NCI-H526 (cell line): ENCODE results near the gene PTPRO.
A peak's percentile ranks its signal among the peaks of the same experiment; 100 is the strongest.

Source experiments
- DNase-seq, 2 experiments: peaks; one replicate each; lab custom pipeline; 2025; lab: John Stamatoyannopoulos, UW

The PTPRO gene

DNA sequence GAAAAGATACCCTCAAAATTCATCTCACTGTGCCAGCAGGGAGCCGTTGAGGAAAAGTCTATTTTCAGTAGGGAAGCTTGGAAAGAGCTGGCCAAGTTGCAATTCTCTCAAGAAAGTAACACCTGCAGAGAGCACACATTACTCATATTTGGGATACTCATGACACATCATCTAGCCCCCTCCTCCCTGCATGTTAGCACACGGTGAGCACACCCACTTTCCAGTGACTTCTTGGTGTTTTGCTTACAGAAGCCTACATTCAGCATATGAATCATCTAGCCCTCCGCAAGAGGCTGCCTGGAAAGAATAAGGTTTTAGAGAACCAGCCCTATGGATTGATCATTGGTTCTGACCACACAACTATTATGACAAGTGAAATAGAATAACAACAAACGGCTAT, 124.5 kb downstream of the PTPRO start:
- DNase-seq = no peak

DNA sequence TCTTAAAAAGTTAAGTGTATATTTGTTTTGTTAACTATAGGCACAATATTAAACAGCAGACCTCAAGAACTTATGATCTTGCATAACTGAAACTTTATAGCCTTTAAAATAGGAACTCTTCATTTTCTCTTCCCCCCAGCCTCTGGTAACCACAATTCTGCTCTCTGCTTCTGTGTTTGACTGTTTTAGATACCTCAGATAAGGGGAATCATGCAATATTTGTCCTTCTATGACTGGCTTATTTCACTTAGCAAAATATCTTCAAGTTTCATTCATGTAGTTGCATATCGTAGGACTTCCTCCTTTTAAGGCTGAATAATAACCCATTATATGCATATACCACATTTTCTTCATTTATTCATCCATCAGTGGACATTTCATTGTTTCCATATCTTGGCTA, 131.3 kb downstream of the PTPRO start:
- no peak for DNase-seq

GRCh38 chr12:15458008-15458407, 135.7 kb downstream of the PTPRO start:
- DNase-seq = no peak

DNA sequence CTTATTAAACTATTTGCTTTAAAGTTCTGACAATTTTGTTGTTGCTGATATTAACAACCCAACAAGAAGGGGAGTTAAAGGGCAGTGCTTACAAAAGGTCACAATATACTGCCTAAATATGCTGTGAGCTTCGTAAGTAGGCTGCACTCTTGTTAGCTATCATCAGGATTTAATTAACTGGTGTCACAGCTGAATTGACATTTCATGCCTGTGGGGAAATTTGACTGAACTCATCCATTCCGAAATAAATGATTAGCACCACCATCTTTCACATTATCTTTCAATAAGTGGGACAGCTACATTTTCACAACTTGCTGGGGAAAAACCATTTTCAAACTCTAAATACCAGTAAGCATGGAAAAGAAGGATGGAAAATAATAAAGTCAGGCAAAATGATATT, 146.6 kb downstream of the PTPRO start:
- no peak for DNase-seq

DNA sequence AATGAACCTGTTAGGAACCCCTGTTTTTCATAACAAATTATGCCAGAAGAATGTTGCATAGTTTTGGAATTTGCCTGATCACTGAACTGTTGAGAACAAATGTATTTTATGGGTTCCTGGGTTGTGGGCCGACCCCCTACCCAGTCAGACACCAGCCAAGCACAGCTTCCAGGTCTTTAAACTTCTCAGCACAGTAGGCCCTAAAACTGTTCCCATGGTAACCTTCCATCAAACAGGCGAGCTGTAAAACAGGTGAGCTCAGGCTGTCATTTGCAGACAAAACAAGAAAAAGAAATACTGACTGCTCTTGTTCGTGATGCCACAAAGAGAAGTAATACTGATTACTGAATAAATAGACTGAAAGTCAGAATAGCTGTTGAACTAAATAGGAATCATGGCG, 147.0 kb downstream of the PTPRO start:
- DNase-seq = no peak

- no peak for DNase-seq
Measured at GRCh38 chr12:15472036-15472435, 149.7 kb downstream of the PTPRO start.

- DNase-seq = no peak
Measured at GRCh38 chr12:15474766-15475165, 152.5 kb downstream of the PTPRO start.

DNA sequence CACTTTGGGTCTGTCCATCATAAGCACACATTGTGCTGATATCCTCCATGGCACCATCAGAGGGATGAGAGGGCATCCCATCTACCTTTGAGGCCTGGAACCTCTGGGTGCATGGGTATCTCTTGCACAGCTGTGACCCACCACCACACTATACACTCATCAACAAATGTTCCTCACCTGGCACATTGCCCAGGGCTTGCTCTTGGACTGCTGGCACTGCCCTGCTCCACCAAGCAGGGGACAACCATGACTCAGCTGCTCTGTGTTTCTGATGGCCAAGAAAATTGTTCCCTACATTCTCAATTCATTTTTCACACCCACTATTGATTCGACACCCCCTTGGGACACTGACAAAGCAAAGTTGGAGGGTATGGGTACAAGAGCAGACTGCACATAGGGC, 155.5 kb downstream of the PTPRO start:
- no peak for DNase-seq

DNA sequence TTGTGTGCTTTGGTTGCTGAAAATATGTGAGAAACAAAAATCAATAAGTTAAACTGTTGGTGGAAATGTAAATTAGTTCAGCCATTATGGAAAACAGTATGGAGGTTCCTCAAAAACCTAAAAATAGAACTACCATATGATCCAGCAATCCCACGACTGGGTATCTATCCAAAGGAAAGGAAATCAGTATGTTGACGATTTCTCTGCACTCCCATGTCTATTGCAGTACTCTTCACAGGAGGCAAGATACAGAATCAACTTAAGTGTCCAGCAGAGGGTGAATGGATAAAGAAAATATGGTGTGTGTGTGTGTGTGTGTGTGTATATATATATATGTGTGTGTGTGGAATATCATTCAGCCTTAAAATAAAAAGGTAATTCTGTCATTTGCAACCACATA, 159.5 kb downstream of the PTPRO start:
- peak in 1 of 2 experiments; percentile 16 for DNase-seq

DNA sequence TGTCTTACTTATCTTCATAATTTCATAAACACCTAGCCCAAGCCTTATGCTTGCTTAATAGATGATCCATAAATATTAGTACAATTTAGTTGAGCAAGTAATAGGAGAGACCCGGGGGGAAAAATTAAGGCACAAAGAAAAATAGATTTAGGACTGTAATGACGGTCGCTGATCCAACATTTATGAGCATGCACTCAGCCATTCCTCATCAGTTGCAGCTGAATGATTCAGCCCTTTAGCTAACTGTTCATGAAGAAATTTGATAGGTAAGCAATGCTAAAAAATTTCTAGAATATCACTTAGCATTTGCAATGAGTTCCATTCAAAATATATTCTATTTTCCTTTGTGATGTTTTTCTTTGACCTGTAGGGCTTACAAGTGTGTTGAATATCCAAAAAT, 163.2 kb downstream of the PTPRO start:
- no peak for DNase-seq

- DNase-seq = no peak
Measured at GRCh38 chr12:15486859-15487258, 164.6 kb downstream of the PTPRO start.

DNA sequence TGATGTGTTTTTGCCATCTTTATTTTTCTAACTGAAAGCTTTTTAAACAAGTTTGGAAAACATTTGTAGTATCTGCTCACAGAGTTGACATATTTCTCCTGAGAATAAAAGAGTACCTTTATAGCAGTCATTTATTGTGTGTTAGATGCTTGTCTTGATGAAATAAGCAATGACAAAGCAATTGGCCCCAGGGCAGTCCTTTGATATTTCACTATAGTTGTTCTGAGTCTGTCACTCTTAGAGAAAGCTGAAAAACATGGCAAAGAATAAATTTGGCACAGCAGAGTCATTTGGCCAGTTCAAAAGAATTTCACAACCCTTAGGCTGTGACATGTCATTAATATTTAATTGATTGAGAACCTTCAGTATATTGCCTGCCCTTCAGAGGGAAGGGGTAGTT, 166.2 kb downstream of the PTPRO start:
- DNase-seq = no peak

GRCh38 chr12:15494329-15495046, 172.2 kb downstream of the PTPRO start:
- no peak for DNase-seq

GRCh38 chr12:15495746-15496145, 173.4 kb downstream of the PTPRO start:
- no peak for DNase-seq

DNA sequence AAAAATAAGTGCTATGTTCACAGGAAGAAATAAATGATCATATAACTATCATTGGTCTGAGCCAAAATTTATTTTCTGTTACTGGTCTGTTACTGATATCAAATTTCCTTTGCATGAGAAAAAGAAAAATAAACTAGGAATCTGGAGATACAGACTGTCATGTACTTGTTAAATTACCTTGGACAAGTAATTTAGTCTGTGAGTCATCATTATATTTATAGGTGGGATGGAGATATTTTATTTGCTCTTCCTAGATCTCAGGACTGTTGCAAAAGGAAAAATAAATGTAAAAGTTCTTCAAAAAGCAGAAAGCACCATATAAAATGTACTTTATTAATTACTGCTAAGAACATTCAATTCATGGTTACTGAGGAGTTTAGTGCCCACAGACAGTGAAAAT, 174.4 kb downstream of the PTPRO start:
- no peak for DNase-seq

DNA sequence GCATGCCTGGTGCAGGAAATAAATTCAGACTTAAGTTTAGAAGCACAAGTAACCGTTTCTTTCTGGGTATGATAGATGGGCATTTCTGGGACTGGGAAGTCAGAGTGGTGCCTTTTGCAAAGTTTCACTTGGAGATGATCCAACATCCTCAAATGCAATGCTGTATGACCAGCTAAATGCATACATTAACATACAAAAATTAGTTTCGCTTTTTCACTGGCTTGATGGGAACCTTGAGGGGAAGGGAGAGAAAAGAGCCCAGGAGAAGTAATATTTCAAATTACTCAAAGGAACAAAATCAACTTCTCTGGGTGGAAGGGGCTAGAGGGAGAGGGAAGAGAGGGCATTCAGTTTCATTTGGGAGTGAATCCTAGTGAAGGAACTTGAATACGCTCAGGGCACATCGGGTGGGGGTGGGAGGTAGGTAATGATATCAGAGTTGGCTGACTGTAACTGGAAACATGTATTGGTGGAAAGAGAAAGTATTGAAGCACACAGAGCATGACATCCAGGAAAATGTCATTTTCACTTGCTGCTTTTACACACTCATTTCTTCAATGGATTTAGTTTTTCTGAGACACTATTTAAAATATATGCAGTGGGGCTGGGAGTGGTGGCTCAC, 175.5 kb downstream of the PTPRO start:
- no peak for DNase-seq

DNA sequence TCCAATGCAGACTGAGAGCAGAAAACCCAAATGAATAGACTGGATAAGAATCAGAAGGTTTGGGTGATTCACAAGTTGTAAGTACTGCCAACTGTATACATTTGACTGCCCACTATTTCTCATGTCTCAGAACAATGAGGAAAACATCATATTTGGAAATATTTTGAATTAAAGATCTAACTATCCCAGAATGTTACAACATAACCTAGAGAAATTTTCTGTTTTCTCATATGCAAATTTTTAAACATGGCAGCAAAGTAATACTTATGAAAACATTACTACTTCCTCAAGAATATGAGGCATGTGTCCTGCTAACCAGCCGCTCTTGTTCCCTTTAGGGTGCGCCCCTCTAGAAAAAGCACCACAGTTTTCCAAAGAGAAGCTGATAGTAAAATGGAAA, 179.9 kb downstream of the PTPRO start:
- DNase-seq = no peak

DNA sequence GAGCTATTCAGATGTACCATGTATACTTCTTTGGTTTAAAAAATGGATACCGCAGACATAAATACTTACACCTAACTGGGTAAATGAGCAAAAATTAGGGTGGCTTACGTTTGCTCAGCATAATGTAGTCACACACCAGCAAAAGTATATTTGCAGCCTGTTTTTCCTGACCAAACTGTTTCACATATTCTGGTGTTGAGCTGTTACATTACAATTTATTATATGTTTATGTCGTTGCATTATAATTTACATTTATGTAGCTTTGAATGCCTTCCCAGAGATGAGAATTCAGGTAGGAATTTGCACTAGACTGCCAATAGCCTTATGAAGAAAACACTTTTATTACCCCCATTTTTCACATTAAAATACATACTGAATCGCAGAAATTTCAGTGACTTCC, 183.3 kb downstream of the PTPRO start:
- no peak for DNase-seq

- DNase-seq = no peak
Measured at GRCh38 chr12:15515010-15515409, 192.7 kb downstream of the PTPRO start.

DNA sequence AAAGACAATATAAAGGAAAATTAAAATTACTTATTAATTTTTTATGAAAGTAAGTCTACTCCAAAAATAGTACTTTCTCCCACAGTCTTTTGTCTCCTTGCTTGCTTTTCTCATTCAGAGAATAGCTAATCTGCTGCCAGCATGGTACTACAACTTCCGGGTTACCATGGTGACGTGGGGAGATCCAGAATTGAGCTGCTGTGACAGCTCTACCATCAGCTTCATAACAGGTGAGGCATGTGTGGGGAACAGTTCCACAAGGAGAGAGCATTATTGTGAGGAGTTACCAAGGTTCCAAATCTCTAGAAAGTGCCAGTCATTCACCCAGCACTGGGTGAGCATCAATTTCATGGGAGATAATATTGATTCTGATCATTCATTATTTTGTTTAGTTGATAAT, 197.8 kb downstream of the PTPRO start:
- DNase-seq = peak in 1 of 2 experiments; percentile 12

GRCh38 chr12:15520844-15521243, 198.5 kb downstream of the PTPRO start:
- DNase-seq = no peak

DNA sequence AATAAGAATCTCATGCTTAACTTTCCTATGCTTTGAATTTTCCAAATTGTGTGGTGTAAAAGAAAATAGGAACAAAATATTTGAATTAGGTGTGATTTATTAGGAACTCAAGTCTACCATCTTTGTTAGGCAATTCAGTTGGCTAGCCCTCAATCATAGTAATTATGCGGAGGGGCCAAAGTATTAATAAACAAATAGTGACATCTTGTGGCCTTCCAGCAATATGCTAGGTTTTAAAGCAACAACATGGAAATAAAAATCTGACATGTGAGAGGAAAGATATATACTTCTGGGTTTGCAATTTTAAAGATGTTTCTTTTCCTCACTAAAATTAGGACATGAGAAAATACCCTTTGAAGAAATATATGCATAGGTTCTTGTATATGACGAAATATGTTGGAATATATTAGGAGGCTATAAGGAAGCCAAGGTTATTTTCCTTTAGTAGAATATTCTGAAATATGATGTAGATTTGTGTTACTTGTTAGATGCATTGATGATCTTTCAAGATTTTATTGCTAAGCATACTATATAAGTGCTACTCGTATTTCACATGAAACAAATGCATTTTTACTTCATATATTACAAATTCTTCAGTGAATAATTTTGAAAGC, 200.4 kb downstream of the PTPRO start:
- DNase-seq = peak in 1 of 2 experiments; percentile 65

DNA sequence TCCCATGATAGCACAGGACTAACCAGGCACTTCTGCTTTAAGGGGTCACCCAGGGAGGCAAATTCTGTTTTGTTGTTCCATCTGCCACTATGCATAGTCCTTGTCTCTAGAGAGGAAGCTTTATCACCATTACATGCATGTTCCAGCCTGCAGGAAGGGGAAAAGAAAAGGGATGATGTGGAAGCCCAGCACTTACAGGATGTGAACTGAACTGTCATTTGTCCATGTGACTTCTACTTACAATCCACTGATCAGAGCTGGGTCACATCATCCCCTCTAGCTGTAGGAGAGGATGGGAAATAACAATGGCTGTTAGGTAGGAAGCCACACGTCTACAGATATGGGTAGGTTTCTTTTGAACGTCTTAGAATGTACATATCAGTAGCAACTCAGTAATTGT, 203.1 kb downstream of the PTPRO start:
- DNase-seq = no peak

GRCh38 chr12:15526033-15526432, 203.7 kb downstream of the PTPRO start:
- DNase-seq = peak in 1 of 2 experiments; percentile 7
